Neural cell (in vitro differentiated cells): ENCODE measurements around the gene DDHD1. TPM values are rescaled to one million over a fixed set of nuclear protein-coding genes. Genes with fewer than 3 reads are reported as not detected.

Source experiments
- H2AFZ ChIP-seq: fragments of 200-600, 300-800 bp; sonication (generic), shearing (Covaris generic); 2 replicates; pipeline ENCODE4 v1.6.0; 2014; ENCODE audit warnings: low read depth, mild to moderate bottlenecking, antibody characterized with exemption, low read length, moderate library complexity
- H3F3A ChIP-seq: fragments of 200-600 bp; shearing (Covaris generic); 2 replicates; pipeline ENCODE4 v1.6.1; 2016; ENCODE audit warnings: mild to moderate bottlenecking, moderate library complexity, mixed read lengths, antibody characterized with exemption, low read length; ENCODE audit not compliant: insufficient read depth, poor library complexity, severe bottlenecking
- H3K27ac ChIP-seq: fragments of 200-600, 300-800 bp; sonication (generic), shearing (Covaris generic); 2 replicates; pipeline ENCODE4 v1.5.1; 2014; ENCODE audit warnings: mild to moderate bottlenecking, low read length, moderate library complexity
- H3K27me3 ChIP-seq: fragments of 300-800, 200-600 bp; sonication (generic), shearing (Covaris generic); 2 replicates; pipeline ENCODE4 v1.6.0; 2014; ENCODE audit warnings: mild to moderate bottlenecking, low read depth, low read length, moderate library complexity; ENCODE audit not compliant: insufficient read depth
- H3K36me3 ChIP-seq: fragments of 300-800, 200-600 bp; sonication (generic), shearing (Covaris generic); 2 replicates; pipeline ENCODE4 v1.5.1; 2014; ENCODE audit warnings: mild to moderate bottlenecking, antibody characterized with exemption, low read length, moderate library complexity; ENCODE audit not compliant: insufficient read depth
- H3K4me2 ChIP-seq: fragments of 300-800, 200-600 bp; sonication (generic), shearing (Covaris generic); 2 replicates; pipeline ENCODE4 v1.6.0; 2014; ENCODE audit warnings: mild to moderate bottlenecking, low read length
- H3K4me3 ChIP-seq: fragments of 300-800, 200-600 bp; sonication (generic), shearing (Covaris generic); 2 replicates; pipeline ENCODE4 v1.5.1; 2014; ENCODE audit warnings: mild to moderate bottlenecking, low read length, moderate library complexity
- H3K79me2 ChIP-seq: fragments of 200-600 bp; shearing (Covaris generic); replicated peaks from 2 replicates; pipeline ENCODE4 v1.6.0; 2014; ENCODE audit warnings: mild to moderate bottlenecking, low read length, moderate library complexity; ENCODE audit not compliant: insufficient read depth
- H3K9ac ChIP-seq: fragments of 300-800, 200-600 bp; sonication (generic), shearing (Covaris generic); 2 replicates; pipeline ENCODE4 v1.6.1; 2016; ENCODE audit warnings: mild to moderate bottlenecking, low read length, mixed read lengths
- H3K9me2 ChIP-seq: fragments of 200-600 bp; shearing (Covaris generic); 2 replicates; pipeline ENCODE4 v1.6.1; 2016; ENCODE audit warnings: mild to moderate bottlenecking, low read length, mixed read lengths; ENCODE audit not compliant: insufficient read depth
- H3K9me3 ChIP-seq: fragments of 200-600, 300-800 bp; sonication (generic), shearing (Covaris generic); 2 replicates; pipeline ENCODE4 v1.6.1; 2016; ENCODE audit warnings: mild to moderate bottlenecking, mixed run types, low read length, moderate library complexity, mixed read lengths
- H4K20me1 ChIP-seq: fragments of 200-600 bp; shearing (Covaris generic); 2 replicates; pipeline ENCODE4 v1.6.1; 2016; ENCODE audit warnings: mild to moderate bottlenecking, mixed run types; ENCODE audit not compliant: insufficient read depth
- EP300 ChIP-seq: fragments of 450-650 bp; conservative IDR thresholded peaks from 2 replicates; pipeline ENCODE4 v1.6.1; 2014; ENCODE audit warnings: antibody characterized with exemption, mild to moderate bottlenecking, moderate library complexity; ENCODE audit not compliant: poor library complexity, severe bottlenecking
- EZH2 ChIP-seq: fragments of 200-600, 300-800 bp; shearing (Covaris generic), sonication (generic); IDR thresholded peaks from 2 replicates; pipeline ENCODE4 v1.6.1; 2014; ENCODE audit warnings: antibody characterized with exemption, low read length, borderline replicate concordance, mild to moderate bottlenecking; ENCODE audit not compliant: insufficient read depth, poor library complexity, severe bottlenecking
- MXI1 ChIP-seq: fragments of 450-650 bp; conservative IDR thresholded peaks from 2 replicates; pipeline ENCODE4 v1.6.1; 2014; ENCODE audit warnings: antibody characterized with exemption, mild to moderate bottlenecking; ENCODE audit not compliant: poor library complexity, severe bottlenecking
- POLR2AphosphoS5 ChIP-seq: IDR thresholded peaks from 2 replicates; pipeline ENCODE4 v1.6.1; 2012
- RAD21 ChIP-seq: fragments of 450-650 bp; conservative IDR thresholded peaks from 2 replicates; pipeline ENCODE4 v1.6.1; 2014; ENCODE audit warnings: antibody characterized with exemption, mild to moderate bottlenecking, moderate library complexity
- SMC3 ChIP-seq: fragments of 450-650 bp; conservative IDR thresholded peaks from 2 replicates; pipeline ENCODE4 v1.6.1; 2014; ENCODE audit warnings: antibody characterized with exemption, mild to moderate bottlenecking, moderate library complexity; ENCODE audit not compliant: poor library complexity
- TAF1 ChIP-seq: IDR thresholded peaks from 2 replicates; pipeline ENCODE4 v1.6.1; 2012; ENCODE audit warnings: low read depth
- polyA plus RNA-seq: library from polyadenylated mRNA; depleted of rRNA; stranded (reverse); fragments of >200 nt; gene quantifications from 2 replicates; pipeline ENCODE4 v1.2.3, GENCODE V29; 2014
- TF ChIP-seq, protein P1 (sequence below): fragments of 450-650 bp; IDR thresholded peaks from 2 replicates; pipeline ENCODE4 v1.5.1; 2014; ENCODE audit warnings: antibody characterized with exemption, mild to moderate bottlenecking, moderate library complexity; ENCODE audit not compliant: poor library complexity, severe bottlenecking
- TF ChIP-seq, protein P2 (sequence below): IDR thresholded peaks from 2 replicates; pipeline ENCODE4 v1.6.1; 2012; ENCODE audit warnings: borderline replicate concordance

DDHD1 gene
- polyA plus RNA-seq, 1 donor from 2014 or later, result 13.9 TPM

DNA sequence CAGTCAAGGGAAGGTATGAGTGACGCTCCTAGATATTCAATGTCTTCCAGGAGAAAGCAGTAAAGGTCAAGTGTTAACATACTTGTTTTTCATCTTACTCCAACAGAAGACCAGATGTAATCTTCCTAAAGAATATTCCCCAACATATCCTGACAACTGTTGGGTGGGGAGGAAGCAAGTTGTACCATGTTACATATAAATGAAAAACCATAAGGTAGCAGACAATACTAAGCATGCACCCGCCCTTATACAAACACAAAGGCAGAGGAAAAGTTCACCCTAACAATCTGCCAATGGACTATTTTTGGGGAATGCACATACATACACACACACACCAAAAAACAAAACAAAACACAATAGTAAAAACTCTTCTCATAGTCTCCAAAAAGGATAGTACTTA lies 112.1 kb downstream of the DDHD1 start:
- H3K4me3 ChIP-seq, result no peak overlapping the region
- H2AFZ ChIP-seq, result no peak overlapping the region
- H3K9ac ChIP-seq, result no peak overlapping the region
- no peak overlapping the region for H3K27ac ChIP-seq
- H4K20me1 ChIP-seq, result no peaks in the 10 kb centered on the region
- H3K9me2 ChIP-seq, result no peaks in the 10 kb centered on the region
- peaks cover 16% of the 10 kb centered on the region for H3K36me3 ChIP-seq
- H3K79me2 ChIP-seq, result no peaks in the 10 kb centered on the region
- no peak overlapping the region for H3K4me2 ChIP-seq
- TF ChIP-seq EP300, result no peak
- TF ChIP-seq, protein P1, sequence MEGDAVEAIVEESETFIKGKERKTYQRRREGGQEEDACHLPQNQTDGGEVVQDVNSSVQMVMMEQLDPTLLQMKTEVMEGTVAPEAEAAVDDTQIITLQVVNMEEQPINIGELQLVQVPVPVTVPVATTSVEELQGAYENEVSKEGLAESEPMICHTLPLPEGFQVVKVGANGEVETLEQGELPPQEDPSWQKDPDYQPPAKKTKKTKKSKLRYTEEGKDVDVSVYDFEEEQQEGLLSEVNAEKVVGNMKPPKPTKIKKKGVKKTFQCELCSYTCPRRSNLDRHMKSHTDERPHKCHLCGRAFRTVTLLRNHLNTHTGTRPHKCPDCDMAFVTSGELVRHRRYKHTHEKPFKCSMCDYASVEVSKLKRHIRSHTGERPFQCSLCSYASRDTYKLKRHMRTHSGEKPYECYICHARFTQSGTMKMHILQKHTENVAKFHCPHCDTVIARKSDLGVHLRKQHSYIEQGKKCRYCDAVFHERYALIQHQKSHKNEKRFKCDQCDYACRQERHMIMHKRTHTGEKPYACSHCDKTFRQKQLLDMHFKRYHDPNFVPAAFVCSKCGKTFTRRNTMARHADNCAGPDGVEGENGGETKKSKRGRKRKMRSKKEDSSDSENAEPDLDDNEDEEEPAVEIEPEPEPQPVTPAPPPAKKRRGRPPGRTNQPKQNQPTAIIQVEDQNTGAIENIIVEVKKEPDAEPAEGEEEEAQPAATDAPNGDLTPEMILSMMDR, result no peak
- TF ChIP-seq RAD21, result no peak
- TF ChIP-seq POLR2AphosphoS5, result no peak
- TF ChIP-seq MXI1, result no peak
- TF ChIP-seq EZH2, result no peak
- TF ChIP-seq TAF1, result no peak
- TF ChIP-seq, protein P2, sequence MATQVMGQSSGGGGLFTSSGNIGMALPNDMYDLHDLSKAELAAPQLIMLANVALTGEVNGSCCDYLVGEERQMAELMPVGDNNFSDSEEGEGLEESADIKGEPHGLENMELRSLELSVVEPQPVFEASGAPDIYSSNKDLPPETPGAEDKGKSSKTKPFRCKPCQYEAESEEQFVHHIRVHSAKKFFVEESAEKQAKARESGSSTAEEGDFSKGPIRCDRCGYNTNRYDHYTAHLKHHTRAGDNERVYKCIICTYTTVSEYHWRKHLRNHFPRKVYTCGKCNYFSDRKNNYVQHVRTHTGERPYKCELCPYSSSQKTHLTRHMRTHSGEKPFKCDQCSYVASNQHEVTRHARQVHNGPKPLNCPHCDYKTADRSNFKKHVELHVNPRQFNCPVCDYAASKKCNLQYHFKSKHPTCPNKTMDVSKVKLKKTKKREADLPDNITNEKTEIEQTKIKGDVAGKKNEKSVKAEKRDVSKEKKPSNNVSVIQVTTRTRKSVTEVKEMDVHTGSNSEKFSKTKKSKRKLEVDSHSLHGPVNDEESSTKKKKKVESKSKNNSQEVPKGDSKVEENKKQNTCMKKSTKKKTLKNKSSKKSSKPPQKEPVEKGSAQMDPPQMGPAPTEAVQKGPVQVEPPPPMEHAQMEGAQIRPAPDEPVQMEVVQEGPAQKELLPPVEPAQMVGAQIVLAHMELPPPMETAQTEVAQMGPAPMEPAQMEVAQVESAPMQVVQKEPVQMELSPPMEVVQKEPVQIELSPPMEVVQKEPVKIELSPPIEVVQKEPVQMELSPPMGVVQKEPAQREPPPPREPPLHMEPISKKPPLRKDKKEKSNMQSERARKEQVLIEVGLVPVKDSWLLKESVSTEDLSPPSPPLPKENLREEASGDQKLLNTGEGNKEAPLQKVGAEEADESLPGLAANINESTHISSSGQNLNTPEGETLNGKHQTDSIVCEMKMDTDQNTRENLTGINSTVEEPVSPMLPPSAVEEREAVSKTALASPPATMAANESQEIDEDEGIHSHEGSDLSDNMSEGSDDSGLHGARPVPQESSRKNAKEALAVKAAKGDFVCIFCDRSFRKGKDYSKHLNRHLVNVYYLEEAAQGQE, result no peak
- no peak for TF ChIP-seq SMC3
- no peaks in the 10 kb centered on the region for H3K27me3 ChIP-seq
- no peaks in the 10 kb centered on the region for H3K9me3 ChIP-seq
- H3F3A ChIP-seq, result no peaks in the 10 kb centered on the region

DNA sequence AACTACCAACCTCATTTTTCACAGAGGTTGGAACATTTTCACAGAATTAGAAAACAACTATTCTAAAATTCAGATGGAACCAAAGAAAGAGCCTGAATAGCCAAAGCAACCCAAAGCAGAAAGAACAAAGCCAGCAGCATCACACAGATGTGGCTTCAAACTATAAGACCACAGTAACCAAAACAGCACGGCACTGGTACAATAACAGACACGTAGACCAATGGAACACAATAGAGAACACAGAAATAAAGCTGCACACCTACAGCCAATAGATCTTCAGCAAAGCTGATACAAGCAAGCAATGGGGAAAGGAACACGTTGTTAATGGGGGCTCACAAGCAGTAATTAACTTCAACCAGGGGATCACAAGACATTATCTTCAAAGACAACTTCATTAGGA lies 114.5 kb downstream of the DDHD1 start:
- Histone ChIP-seq H3K27me3 (no peaks in the 10 kb centered on the region), H3K9me2 (no peaks in the 10 kb centered on the region), H3F3A (no peaks in the 10 kb centered on the region), H3K9me3 (no peaks in the 10 kb centered on the region), H3K9ac (no peak overlapping the region), H3K36me3 (peaks cover 12% of the 10 kb centered on the region), H2AFZ (no peak overlapping the region), H4K20me1 (no peaks in the 10 kb centered on the region), H3K4me2 (no peak overlapping the region), H3K79me2 (no peaks in the 10 kb centered on the region), H3K27ac (no peak overlapping the region), H3K4me3 (no peak overlapping the region)
- no peak for TF ChIP-seq EZH2
- no peak for TF ChIP-seq POLR2AphosphoS5
- no peak for TF ChIP-seq MXI1
- TF ChIP-seq TAF1, result no peak
- TF ChIP-seq, protein P2, result no peak
- TF ChIP-seq, protein P1, result no peak
- no peak for TF ChIP-seq SMC3
- no peak for TF ChIP-seq EP300
- no peak for TF ChIP-seq RAD21
